Activated CD8-positive, alpha-beta memory T cell treated with anti-CD3 and anti-CD28 coated beads, Interleukin-2, amount 50 U/mL, for 4 hours (primary cell): ENCODE data around the gene CAST.
"Not testable (repeated sequence)": the region's sequence is repeated elsewhere in the genome, so short reads cannot be mapped to it uniquely, and the experiment has no call there.

Experiments used
- DNase-seq: peaks from one replicate; pipeline ENCODE4 v3.0.0-alpha.2; 2020

Gene CAST

GRCh38 chr5:96716007-96716406 is 53.8 kb downstream of the CAST start:
- DNase-seq, result no peak

DNA sequence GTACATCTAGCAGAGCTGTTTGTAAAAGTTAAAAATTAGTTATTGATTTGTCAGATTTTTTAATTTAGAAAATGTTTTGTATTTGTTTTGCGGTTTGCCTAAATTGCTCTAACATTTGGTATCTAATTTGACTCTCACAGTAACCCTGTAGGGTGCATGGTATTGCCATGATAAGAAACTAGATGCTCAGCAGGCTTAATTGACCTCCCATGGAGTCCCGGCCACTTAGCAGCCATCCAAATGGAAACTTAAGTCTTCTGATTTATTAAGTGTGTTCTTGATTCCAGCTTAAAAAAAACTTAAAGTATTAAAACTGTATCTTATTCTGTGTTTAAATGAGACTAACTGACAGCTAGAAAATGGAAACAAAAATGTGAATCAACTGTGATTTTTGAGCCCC is 54.5 kb downstream of the CAST start:
- no peak for DNase-seq

DNA sequence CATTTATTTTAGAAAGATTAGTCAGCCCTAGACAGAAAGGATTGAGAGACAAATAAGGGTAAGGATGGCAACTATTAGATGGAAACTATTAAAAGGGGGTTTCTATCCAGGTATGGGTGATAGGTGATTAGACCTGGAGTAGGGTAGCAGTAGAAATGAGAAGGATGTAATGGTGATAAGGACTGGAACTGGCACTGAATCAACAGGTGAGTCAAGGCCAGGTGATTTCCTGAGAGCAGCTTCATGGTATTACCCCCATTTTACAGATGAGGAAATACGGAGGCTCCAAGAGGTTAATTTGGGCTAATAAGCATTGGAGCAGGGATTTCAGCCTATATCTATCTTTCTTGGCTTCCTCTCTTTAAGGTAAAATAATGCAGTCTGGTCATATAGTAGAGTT is 55.7 kb downstream of the CAST start:
- no peak for DNase-seq

DNA sequence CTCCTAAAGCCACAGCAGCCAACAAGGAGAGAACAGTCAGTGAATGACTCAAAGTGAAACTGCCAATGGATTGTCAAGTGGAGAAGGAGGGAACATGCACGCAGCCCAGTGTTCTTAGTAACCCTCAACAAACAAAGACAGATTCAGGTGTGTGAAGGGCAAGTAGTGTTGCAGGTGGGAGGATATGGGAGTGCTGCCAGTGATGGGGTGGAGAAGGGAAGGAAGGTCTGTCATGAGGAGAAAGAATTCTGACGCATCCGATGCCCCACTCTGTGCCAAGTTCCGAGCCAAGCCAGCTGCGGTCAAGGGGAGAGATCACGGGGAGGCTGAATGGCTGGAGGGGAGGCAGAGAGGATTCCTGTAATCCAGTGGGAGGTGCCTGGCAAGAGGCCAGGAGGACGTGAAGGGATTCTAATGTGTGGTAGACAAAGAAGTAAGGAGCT is 56.5 kb downstream of the CAST start:
- DNase-seq, result no peak

DNA sequence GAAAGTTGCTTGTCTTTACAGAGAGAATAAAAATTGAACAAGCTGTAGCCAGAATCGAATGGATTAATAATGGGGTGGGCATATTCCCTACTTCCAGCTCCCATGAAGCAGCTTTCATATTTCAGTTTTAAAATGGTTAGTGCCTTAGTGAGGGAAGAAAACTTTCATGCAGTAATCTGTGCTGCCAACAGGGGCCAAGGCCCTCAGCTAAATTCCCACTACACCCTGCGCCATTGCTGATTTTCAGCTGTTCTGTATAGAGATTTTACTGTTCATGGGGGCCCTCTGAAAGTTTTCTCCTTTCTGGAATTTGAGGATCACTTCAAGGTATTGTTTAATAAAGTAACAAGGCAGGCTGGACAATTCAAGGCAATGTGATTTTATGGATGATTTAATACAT is 58.2 kb downstream of the CAST start:
- no peak for DNase-seq

DNA sequence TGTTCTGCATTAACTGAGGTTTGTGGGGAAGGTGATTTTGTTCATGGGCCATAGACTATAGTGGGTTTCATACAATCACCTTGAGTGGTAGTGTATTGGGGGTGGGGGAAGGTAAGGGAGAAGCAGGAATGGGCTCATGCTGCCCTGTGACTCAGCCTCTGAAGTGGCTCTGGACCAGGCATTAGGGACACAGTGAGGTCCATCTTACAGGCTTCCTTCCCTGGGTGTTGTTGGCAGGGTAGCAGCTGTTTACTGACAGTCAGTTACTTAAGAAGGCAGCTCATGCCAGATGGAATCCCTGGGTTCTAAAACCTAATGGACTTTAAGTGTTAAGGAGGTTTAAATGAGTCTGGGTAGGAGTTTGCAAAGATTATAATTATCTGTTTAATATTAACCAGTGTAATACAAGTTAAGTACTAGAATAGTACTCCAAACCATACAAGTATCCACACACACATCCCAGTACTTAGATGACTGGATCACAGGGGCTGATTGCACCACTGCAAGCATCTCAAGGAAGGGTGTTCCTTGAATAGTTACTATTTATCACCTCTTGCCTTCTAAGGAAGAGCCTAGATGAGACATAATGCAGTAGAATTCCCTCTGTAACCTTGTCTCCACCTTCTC is 59.3 kb downstream of the CAST start:
- no peak for DNase-seq

DNA sequence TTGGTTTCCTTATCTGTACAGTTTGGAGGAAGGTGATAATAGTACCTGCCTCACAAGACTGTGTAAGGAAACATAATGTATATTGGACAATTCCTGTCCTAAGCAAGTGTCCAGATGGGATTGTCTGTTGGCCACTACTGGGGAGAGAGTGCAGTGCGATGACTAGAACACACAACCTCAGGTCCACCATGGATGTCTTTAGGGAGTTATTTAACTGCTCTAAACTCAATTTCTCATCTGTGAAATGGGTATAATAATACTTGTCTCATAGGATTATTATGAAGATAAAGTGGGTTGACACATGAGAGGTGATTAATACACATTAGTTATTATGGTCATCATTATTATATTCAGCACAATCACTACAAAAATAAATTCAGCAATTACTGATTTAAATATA is 63.1 kb downstream of the CAST start:
- DNase-seq, result no peak

- no peak for DNase-seq
Measured at GRCh38 chr5:96726802-96727201, 64.6 kb downstream of the CAST start.

GRCh38 chr5:96729156-96729555 is 67.0 kb downstream of the CAST start:
- no peak for DNase-seq

- no peak for DNase-seq
Measured at GRCh38 chr5:96730586-96730985, 68.4 kb downstream of the CAST start.

DNA sequence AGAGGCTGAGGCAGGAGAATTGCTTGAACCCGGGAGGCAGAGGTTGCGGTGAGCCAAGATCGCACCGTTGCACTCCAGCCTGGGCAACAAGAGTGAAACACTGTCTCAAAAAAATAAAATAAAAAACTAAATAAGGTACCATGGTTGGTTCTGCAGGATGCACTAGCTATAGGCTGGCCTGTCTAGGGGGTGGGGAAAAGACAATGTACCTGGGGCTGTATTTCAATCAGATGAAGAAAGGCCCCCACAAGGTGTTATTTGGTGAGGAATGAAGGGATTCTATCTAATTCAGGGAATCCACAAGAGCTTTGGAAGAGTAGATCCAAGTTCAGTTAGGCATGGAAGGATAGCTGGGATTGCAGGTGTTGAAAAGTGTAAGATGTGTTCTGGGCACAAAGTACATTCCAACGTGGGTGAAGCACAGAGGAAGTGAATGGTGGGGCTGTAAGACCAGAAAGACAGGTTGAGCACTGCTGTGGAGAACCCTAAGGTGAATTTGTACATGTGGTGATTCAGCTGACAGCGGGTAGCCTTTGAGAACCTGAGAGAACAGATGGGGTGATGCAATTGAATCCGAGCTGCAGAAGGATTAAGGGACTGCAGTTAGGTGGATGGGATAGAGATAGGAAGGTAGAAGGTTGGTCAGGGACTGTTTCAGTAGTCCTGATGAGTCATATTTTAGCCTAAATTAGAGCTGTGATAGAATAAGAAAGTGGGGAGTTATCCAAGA is 71.8 kb downstream of the CAST start:
- no peak for DNase-seq

GRCh38 chr5:96734871-96735325 is 72.7 kb downstream of the CAST start:
- DNase-seq, result no peak

GRCh38 chr5:96736937-96737336 is 74.8 kb downstream of the CAST start:
- DNase-seq, result no peak

DNA sequence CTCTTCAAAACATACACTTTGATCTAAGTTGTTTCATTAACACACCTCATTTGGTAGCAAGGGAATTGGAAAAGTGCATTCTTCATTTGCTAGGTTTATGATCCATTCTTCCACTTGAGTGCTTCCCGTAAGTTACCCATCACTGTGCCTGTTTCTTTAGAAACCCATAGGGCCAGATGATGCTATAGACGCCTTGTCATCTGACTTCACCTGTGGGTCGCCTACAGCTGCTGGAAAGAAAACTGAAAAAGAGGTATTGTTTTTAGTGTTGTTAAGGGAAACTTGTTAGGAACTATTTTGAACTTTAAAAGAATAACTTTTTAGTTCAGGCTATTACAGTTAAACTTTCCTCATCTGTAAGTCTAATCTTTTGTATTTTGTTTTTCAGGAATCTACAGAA is 78.9 kb downstream of the CAST start:
- DNase-seq, result no peak

DNA sequence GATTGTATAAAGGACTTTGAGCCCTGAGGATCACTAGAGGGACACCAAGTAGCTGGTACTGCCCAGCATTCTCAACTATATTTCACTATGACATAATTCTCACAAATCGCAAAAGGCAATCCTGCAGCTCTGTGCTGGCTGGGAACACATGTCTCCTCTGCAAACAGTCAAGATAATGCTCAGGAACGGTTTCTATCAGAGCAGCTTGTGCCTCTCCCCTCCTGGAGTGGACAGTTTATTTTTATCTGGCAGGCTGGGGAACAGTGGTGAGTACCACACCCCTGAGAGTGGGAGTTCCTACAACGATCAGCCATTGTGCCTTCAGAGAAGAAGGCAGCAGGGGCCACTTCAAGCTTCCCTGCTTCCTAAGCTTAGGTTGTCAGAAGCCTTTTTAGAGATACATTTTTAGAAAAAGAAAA is 79.7 kb downstream of the CAST start:
- no peak for DNase-seq

DNA sequence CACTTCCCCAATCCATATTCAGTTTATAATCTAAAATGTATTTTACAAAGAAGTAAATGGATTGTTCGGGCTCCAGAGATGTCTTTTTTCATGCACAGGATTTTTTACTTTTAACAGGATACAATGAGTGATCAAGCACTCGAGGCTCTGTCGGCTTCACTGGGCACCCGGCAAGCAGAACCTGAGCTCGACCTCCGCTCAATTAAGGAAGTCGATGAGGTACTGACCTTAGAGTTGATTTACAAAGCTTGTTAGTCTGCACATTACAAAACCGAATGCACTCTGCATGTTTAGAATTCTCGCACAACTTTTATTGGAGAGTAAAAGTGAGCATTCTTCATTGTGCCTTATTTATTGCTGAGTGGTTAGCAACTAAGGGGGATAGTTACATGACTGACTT is 80.4 kb downstream of the CAST start:
- no peak for DNase-seq

DNA sequence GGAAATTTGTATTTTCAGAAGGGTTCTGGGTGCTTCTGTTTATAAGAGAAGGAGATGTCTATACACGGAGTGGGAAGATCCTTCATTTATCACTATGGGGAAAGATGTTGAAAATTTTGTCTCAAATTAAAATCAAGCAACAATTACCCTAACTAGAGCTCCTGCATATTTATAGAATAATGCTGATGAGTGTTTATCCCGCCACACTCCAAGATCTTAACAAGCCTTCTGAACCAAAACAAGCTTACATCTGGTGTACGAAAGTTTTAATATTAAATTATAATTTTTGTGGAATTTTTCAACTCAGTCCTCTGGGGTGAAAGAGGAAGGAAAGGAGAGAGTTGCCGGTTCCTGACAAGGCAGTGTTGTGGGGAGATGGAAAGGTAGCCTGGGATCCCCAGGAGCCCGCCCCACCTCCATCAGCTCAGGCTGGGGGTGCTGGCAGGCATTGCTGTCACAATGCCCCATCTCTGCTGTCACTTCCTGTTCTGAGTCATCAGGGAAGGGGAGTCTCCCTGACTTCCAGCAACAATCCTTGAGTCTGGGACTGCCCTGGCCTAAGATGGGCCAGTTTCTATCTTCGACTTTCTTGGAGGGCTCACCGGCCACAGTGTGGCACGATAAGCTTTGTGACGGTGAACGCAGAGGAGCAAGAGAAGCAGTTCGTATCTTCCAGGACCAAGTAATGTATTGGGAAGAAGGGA is 81.0 kb downstream of the CAST start:
- DNase-seq, result no peak

GRCh38 chr5:96743805-96744204 is 81.6 kb downstream of the CAST start:
- no peak for DNase-seq

- DNase-seq, result not testable (repeated sequence)
Measured at GRCh38 chr5:96744218-96744617, 82.0 kb downstream of the CAST start.

DNA sequence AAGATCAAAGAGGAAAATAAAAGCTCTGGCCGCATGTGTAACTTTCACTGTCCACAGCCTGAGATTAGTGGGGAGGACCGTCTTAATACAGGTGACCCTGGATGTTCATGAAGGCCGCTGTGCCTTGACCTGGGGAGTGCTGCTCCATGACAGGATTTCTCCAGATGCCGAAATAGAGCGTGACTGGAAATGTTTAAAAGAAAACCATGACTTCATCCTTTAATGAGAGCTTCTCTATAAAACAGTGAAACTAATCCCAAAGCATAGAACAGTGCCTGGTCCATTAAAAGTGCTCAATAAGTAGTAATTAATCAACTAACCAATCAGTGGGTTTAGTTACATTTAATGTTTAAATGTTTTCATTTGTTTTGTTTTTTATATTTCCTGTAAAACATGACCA is 82.8 kb downstream of the CAST start:
- DNase-seq, result no peak

DNA sequence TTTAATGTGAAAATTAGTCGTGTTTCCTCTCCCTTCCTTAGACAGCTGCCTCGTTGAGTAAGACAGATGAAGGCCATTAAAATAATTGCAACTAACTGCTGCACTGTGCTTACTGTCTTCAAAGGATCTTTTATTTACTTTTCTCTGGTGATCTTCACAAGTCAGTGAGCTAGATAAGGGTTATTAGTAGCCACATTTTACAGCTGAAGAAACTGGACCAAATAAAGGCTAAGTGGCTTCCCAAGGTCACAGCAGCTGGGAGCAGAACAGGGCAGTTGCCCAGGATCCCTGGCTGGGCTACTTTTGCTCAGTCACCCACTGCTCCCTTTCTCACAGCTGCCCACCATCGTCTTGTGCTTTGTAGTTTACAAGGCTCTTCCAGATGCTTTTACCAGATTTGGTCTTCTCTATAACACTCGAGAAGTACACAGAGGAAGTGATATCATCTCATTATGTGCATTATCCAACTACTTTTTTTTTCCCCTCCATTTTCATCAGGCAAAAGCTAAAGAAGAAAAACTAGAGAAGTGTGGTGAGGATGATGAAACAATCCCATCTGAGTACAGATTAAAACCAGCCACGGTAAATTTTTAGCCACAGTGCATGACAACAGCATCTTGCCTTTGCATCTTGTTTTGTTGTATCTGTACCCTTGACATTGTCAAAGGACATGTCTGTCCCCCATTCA is 83.8 kb downstream of the CAST start:
- no peak for DNase-seq

GRCh38 chr5:96747720-96748119 is 85.5 kb downstream of the CAST start:
- DNase-seq, result no peak

DNA sequence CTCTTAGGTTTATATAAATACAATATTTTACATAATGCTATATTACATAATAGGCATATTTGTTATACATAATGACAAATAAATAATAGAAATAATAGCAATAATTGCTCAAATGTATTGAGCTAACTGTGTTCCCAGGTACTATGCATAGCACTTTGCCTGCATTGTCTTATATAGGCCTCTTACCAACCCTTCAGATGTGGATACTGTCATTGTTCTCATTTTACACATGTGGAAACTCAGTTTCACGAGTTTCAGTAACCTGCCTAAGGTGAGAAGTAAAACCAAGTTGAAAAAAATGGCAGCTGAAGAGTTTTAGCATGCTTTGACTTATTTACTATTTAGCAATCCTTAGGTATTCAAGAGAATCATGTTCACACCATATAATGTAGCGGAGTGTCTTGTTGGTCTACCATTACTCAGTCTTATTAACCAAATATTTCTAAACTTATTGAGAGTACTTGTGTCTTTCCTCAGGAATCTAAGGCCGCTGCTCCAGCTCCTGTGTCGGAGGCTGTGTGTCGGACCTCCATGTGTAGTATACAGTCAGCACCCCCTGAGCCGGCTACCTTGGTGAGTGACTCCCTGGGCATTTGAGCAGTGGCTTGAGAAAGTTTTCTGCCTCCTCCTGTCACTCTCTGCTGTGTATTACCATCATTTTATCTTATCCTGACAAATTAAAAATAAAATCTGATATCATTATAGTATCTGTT is 88.1 kb downstream of the CAST start:
- no peak for DNase-seq
